Activated CD8-positive, alpha-beta memory T cell treated with anti-CD3 and anti-CD28 coated beads for 4 hours (primary cell): Measurements from ENCODE around the gene SYNE1.

Experiments used
- DNase-seq, 2 donors: peaks; one replicate each; pipeline ENCODE4 v3.0.0-alpha.2; 2020; ENCODE audit warnings: low read depth in 2 of 2

The SYNE1 gene

GRCh38 chr6:152233547-152234320 lies 403.4 kb downstream of the SYNE1 start:
- no peak for DNase-seq

- no peak for DNase-seq
Observed at GRCh38 chr6:152232501-152233151, 404.5 kb downstream of the SYNE1 start.

GRCh38 chr6:152229330-152229729 lies 407.8 kb downstream of the SYNE1 start:
- no peak for DNase-seq

GRCh38 chr6:152226119-152226518 lies 411.0 kb downstream of the SYNE1 start:
- no peak for DNase-seq

GRCh38 chr6:152225241-152225934 lies 411.8 kb downstream of the SYNE1 start:
- DNase-seq: no peak

- DNase-seq: no peak
Observed at GRCh38 chr6:152223636-152224035, 413.5 kb downstream of the SYNE1 start.

- DNase-seq: no peak
Observed at GRCh38 chr6:152221806-152222628, 415.1 kb downstream of the SYNE1 start.

GRCh38 chr6:152220786-152221185 lies 416.4 kb downstream of the SYNE1 start:
- no peak for DNase-seq

- DNase-seq: no peak
Observed at GRCh38 chr6:152218887-152219286, 418.3 kb downstream of the SYNE1 start.

- no peak for DNase-seq
Observed at GRCh38 chr6:152212437-152212836, 424.7 kb downstream of the SYNE1 start.

GRCh38 chr6:152209211-152209610 lies 428.0 kb downstream of the SYNE1 start:
- DNase-seq: no peak

- DNase-seq: no peak
Observed at GRCh38 chr6:152207915-152208714, 429.0 kb downstream of the SYNE1 start.

- DNase-seq: no peak
Observed at GRCh38 chr6:152206072-152206818, 430.9 kb downstream of the SYNE1 start.

GRCh38 chr6:152204591-152204990 lies 432.6 kb downstream of the SYNE1 start:
- no peak for DNase-seq

- no peak for DNase-seq
Observed at GRCh38 chr6:152201120-152201519, 436.0 kb downstream of the SYNE1 start.

GRCh38 chr6:152195896-152196295 lies 441.3 kb downstream of the SYNE1 start:
- DNase-seq: no peak

GRCh38 chr6:152189736-152190135 lies 447.4 kb downstream of the SYNE1 start:
- no peak for DNase-seq

GRCh38 chr6:152188011-152188410 lies 449.2 kb downstream of the SYNE1 start:
- no peak for DNase-seq

GRCh38 chr6:152186840-152187239 lies 450.3 kb downstream of the SYNE1 start:
- no peak for DNase-seq

GRCh38 chr6:152184917-152185574 lies 452.1 kb downstream of the SYNE1 start:
- DNase-seq: no peak
